A204.1 (cell line): Measurements from ENCODE around the gene MGRN1.

ENCODE experiments used
- FAIRE-seq: peaks from 2 replicates; lab custom pipeline; 2012; peaks lifted over from hg19 to GRCh38; lab: Jason Lieb, UNC

The MGRN1 gene

GRCh38 chr16:4699046-4699556 lies 74.5 kb downstream of the MGRN1 start:
- no peak for FAIRE-seq

DNA sequence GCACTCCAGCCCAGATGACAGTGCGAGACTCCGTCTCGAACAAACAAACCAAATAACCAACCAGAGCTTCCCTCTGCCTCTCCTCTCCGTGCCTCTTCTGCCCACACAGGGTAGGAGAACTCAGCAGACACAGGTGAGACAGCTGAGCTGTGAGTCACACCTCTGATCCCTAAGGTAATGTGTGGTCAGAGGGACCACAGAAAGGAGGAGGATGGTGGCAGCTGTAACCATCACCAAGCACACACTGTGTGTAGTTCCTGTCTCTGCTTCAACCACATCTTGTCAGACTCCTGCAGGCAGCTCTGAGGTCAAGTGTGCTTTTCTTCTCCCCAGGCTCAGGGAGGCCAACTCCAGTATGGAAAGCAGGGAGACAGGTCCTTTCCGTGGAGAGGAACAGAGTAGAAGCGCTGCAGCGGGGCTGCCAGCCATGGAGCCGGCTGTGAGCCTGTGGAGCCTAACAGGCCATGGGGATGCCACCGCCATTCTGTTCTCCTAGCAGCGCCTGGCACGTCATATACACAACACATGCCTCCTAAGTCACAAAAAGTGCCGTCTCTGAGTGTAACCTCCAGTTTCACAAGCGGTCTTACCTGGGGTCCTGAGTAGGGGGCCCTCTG lies 75.9 kb downstream of the MGRN1 start:
- no peak for FAIRE-seq

DNA sequence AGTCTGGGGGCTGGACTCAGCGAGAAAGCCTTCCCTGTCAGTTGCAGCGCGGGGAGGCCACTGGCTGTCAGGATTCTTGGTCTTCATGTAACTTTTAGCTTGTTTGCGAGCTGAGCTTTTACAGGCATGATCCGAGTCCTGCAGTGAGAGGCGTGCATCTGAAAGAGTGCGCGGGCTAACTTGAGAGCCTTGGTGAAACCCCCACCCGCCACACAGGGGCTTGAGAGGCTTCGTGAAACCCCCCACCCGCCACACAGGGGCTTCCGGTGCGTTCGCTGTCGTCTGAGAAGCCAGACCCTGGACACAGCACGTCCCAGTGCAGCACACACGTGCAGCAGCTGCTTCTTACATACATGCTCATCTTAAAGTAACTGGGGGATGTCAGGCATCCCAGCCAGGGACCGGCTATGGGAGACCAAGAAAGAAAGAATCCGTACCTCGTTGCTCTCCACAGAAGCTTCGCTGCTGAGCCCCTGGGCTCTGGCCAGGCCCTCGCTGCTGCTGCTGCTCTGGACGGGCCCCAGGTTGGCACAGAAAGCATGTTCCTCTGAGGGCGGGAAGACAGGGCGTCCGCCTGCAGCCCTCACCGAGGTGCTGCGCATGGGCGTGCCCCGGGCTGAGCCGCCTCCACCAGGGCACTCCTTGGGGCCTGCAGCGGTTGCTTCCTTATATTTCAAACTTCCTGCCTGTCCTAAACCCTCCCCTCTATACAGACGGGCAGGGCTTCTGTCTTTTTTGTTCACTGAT lies 76.5 kb downstream of the MGRN1 start:
- FAIRE-seq, result no peak

DNA sequence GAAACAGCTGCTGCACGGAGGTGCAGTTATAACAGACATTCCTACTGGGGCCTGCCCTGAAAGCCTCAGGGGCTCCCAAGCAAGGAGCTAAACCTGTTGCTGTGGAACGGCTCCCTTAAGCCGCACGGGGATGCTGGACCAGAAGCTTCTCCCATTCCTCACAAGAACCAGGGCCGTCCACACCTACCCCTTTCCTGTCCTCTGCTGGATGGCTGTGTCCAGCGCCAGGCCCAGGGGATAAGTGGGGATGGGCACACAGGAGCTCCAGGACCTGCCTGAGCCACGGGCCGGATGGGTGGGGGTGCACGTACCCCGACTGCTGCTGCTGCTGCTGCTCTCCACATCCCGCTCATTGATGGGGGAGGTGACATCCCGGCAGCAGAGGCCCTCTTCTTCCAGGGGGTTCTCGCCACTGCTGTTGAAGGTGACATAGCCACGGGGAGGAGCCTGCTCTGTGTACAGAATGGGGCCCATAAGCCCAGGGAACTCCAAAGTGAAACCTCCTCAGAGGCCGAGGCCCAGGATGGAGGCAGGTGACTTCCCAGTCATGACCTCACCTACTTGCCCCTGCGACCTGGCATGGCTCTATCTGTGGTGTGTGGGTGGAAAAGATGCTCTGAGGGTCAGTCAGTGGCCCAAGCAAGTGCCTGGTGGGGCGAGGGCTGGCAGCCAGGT lies 77.3 kb downstream of the MGRN1 start:
- FAIRE-seq, result no peak

GRCh38 chr16:4702466-4702808 lies 77.8 kb downstream of the MGRN1 start:
- FAIRE-seq, result no peak

- no peak for FAIRE-seq
Measured at GRCh38 chr16:4703906-4704305, 79.3 kb downstream of the MGRN1 start.

DNA sequence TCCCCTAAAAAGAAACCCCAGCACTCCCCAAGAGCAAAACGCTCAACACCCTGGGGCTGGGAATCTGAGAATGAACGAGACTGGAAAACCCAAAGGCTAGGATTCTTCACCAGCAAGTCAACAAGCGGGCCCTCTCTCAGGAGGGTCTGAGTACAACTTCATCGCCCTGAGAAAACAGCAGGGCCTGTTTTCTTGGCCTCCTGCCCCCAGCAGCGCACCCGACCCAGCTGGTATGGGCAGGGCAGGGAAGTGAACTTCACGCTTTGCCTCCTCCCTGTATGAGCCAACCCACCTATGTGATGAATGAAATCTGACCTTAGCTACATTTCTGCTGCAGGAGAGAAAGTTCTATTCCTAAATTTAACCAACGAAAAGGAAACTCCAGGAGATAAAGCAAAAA lies 79.9 kb downstream of the MGRN1 start:
- no peak for FAIRE-seq

- no peak for FAIRE-seq
Measured at GRCh38 chr16:4704913-4705312, 80.3 kb downstream of the MGRN1 start.

- FAIRE-seq, result no peak
Measured at GRCh38 chr16:4706871-4707270, 82.2 kb downstream of the MGRN1 start.

GRCh38 chr16:4709481-4709880 lies 84.9 kb downstream of the MGRN1 start:
- FAIRE-seq, result no peak

GRCh38 chr16:4713663-4714501 lies 89.3 kb downstream of the MGRN1 start:
- no peak for FAIRE-seq

GRCh38 chr16:4714996-4715395 lies 90.4 kb downstream of the MGRN1 start:
- FAIRE-seq, result no peak

- FAIRE-seq, result no peak
Measured at GRCh38 chr16:4718466-4718865, 93.8 kb downstream of the MGRN1 start.

GRCh38 chr16:4723071-4723767 lies 98.6 kb downstream of the MGRN1 start:
- no peak for FAIRE-seq

DNA sequence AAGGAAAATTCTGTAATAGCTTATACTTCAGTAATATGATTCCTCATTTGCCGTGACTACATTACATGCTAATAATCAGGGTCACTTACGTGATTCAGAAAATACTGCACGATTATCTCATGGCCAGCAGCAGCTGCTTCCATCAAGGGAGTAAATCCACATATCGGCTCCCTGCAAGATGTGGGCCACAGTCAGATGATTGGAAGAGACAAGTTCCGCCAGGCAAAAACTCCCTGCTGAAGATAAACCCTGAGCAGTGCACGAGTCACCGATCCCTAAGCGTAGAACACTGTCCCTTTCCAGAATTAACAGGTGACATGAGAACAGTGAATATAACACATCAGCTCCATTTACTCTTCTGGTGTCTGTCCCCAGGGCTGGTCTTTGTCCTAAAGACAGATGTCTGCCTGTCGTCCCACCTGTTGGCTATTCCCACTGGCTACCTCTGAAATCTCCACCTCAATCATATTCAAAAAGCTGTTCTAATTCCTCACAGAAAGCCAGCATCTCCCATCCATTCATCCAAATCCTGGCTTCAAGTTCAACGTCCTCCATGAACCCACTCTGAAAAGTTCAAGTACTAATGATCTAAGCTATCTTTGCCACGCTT lies 100.1 kb downstream of the MGRN1 start:
- no peak for FAIRE-seq

DNA sequence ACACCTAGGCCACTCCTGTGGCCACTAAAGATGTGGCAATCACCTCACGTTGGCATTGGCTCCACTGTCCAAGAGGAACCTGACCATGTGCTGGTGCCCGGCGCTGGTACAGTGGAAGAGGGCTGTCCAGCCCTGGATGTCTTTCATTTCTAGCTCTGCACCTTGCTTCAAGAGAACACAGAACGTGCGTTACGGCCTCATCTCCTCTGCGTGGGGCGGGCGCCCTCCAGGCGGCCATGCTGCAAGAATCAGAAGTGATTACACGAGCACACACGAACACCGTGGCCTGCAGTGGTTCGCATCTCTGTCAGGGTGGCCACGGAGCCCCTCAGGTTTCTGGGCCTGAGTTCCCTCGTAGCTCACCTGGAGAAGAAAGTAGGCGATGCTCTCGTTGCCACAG lies 102.0 kb downstream of the MGRN1 start:
- FAIRE-seq, result no peak

GRCh38 chr16:4728676-4729075 lies 104.0 kb downstream of the MGRN1 start:
- FAIRE-seq, result no peak

DNA sequence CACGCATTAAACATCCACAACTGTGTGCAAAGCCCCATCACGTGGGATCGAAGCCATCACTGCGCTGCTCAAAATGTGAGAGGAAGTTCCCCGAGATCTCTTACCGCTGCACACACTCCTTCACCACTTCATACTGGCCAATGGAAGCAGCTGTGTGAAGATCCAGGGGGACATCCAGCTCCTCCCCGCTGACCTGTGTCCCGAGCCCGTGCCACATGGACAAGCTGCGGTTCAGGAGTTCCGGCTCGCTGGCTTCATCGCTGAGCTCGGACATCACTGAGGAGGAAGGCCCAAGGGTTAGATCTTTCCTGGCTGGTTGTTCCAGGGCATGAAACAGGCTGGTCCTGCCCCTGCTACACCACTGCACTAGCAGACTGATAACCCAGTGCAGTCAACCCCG lies 105.2 kb downstream of the MGRN1 start:
- no peak for FAIRE-seq

DNA sequence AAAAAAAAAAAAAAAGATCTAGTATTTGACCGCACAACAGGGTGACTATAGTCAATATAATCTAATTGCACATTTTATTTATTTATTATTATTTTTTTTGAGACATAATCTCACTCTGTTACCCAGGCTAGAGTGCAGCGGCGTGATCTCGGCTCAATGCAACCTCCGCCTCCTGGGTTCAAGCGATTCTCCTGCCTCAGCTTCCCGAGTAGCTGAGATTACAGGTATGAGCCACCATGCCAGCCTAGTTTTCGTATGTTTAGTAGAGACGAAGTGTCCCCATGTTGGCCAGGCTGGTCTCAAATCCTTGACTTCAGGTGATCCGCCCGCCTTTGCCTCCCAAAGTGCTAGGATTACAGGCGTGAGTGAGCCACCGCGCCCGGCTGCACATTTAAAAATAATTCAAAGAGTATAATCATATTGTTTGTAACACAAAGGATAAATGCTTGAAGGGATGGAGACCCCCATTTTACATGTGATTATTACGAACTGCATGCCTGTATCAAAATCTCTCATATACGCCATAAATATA lies 108.7 kb downstream of the MGRN1 start:
- no peak for FAIRE-seq

DNA sequence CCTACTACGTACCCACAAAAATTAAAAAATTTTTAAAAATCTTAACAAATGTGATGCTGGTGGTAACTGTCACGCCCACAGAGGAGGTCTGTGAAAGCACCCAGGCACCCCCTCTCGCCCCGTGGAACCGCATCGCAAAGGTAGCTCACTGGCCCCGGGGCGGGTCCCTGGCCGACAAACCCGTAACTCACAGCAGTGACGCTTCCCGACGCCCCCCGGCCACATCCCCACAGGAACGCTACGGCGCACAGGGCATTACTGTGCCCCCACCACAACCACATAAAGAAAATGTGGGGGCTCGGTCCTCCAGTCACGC lies 109.1 kb downstream of the MGRN1 start:
- FAIRE-seq, result no peak

- peak; percentile 88 for FAIRE-seq
Measured at GRCh38 chr16:4734063-4734729, 109.6 kb downstream of the MGRN1 start, which contains the start of the genes ANKS3 and DNAAF8. ANKS3 (minus strand) TSS chr16:4734271; CDS start chr16:4730149, 4,122 bp downstream. DNAAF8 (plus strand) TSS chr16:4734537; CDS start chr16:4736515, 1,978 bp downstream.
